OCI-LY3 (cell line): Measurements from ENCODE around the gene GNAZ.

ENCODE experiments used
- CTCF ChIP-seq: fragments of 200-600, 300-600 bp; sonication (generic); IDR thresholded peaks from 2 replicates; pipeline ENCODE4 v1.5.1; 2014; ENCODE audit warnings: antibody characterized with exemption, low read length, low read depth
- EZH2phosphoT487 ChIP-seq: fragments of 200-600 bp; shearing (Covaris generic); IDR thresholded peaks from 2 replicates; pipeline ENCODE4 v1.6.1; 2018; ENCODE audit warnings: antibody characterized with exemption, mixed run types, low read depth

- TF ChIP-seq CTCF (no peak), EZH2phosphoT487 (no peak)
Measured at GRCh38 chr22:23166841-23167616, 96.7 kb downstream of the GNAZ start.
